ENCODE data around the gene CLCN7. TPM values are rescaled to one million over a fixed set of nuclear protein-coding genes. Genes with fewer than 3 reads are reported as not detected.
"Not testable (repeated sequence)": the region's sequence is repeated elsewhere in the genome, so short reads cannot be mapped to it uniquely, and the experiment has no call there.

CLCN7 gene
- total RNA-seq, 1 experiment from 2014 or later: 67.0 TPM

- no peak for DNase-seq (ENCODE audit: low read depth)
Measured at GRCh38 chr16:1447965-1448364, 26.9 kb downstream of the CLCN7 start.

GRCh38 chr16:1446296-1447080 is 28.3 kb downstream of the CLCN7 start:
- DNase-seq (ENCODE audit: low read depth): no peak

GRCh38 chr16:1445518-1446203 is 29.2 kb downstream of the CLCN7 start:
- no peak for DNase-seq (ENCODE audit: low read depth)

- no peak for DNase-seq (ENCODE audit: low read depth)
Measured at GRCh38 chr16:1444730-1445517, 29.9 kb downstream of the CLCN7 start.

GRCh38 chr16:1443980-1444729 is 30.7 kb downstream of the CLCN7 start, which contains the start of gene CCDC154:
Gene CCDC154, minus strand, starts transcription at chr16:1444556. Its CDS starts 234 bp downstream, at chr16:1444322.
- no peak for DNase-seq (ENCODE audit: low read depth)

GRCh38 chr16:1443403-1443973 is 31.3 kb downstream of the CLCN7 start:
- DNase-seq (ENCODE audit: low read depth): no peak

GRCh38 chr16:1442697-1443096 is 32.1 kb downstream of the CLCN7 start:
- no peak for DNase-seq (ENCODE audit: low read depth)

- DNase-seq (ENCODE audit: low read depth): no peak
Measured at GRCh38 chr16:1441391-1441829, 33.4 kb downstream of the CLCN7 start.

- not testable (repeated sequence) for DNase-seq (ENCODE audit: low read depth)
Measured at GRCh38 chr16:1439699-1440074, 35.1 kb downstream of the CLCN7 start.

- no peak for DNase-seq (ENCODE audit: low read depth)
Measured at GRCh38 chr16:1439058-1439698, 35.6 kb downstream of the CLCN7 start.

- no peak for DNase-seq (ENCODE audit: low read depth)
Measured at GRCh38 chr16:1438229-1439057, 36.4 kb downstream of the CLCN7 start.

GRCh38 chr16:1437606-1438005 is 37.2 kb downstream of the CLCN7 start:
- no peak for DNase-seq (ENCODE audit: low read depth)

GRCh38 chr16:1436731-1437355 is 38.0 kb downstream of the CLCN7 start:
- no peak for DNase-seq (ENCODE audit: low read depth)

GRCh38 chr16:1435921-1436697 is 38.7 kb downstream of the CLCN7 start:
- no peak for DNase-seq (ENCODE audit: low read depth)

- no peak for DNase-seq (ENCODE audit: low read depth)
Measured at GRCh38 chr16:1434644-1435592, 39.9 kb downstream of the CLCN7 start.

GRCh38 chr16:1433756-1434155 is 41.1 kb downstream of the CLCN7 start:
- no peak for DNase-seq (ENCODE audit: low read depth)

- no peak for DNase-seq (ENCODE audit: low read depth)
Measured at GRCh38 chr16:1433263-1433560, 41.6 kb downstream of the CLCN7 start.

Data from HT1080 (cell line).